ENCODE results near the gene KIAA1328.

GRCh38 chr18:36835927-36836326 is 7.0 kb downstream of the KIAA1328 start:
- TF ChIP-seq POLR2A (IDR thresholded peaks at IDR 0.05) (no peak), EP300 (IDR thresholded peaks at IDR 0.05) (no peak), CTCF (IDR thresholded peaks at IDR 0.05) (no peak), POLR2AphosphoS5 (IDR thresholded peaks at IDR 0.05) (no peak)

Data from stomach (tissue), 4 donors.